ENCODE results near the gene LGALS3BP. TPM values are rescaled to one million over a fixed set of nuclear protein-coding genes. Genes with fewer than 3 reads are reported as not detected.

LGALS3BP gene
- total RNA-seq, 1 experiment from 2014 or later = 507 TPM

DNA sequence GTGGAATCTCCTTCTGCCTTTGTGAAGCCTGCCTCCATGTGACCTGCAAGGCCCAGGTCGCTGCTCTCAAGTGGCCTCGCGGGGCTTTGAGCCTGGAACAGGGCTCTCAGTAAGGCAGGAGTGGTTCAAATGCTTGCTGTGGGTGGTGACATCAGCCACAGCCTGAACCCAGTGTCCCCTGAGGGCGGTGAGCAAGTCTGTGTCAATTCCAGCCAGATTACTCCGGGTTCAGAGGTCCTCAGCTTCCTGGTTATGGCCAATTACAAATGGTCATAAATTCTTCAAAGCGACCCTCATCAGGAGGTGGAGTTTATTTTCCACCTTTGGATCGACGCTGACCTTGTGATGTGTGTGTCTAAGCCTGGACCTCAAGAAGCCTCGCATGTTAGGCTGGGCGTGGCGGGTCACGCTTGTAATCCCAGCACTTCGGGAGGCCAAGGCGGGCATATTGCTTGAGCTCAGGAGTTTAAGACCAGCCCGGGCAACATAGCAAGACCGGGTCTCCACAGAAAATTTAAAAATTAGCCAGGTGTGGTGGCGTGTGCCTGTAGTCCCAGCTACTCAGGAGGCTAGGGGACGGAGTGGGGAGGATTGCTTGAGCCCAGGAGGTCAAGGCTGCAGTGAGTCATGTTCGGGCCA lies 17.3 kb downstream of the LGALS3BP start:
- H2AFZ ChIP-seq = no peak overlapping the region
- H3K4me2 ChIP-seq = peak overlapping the region; percentile 42
- BruUV-seq (replicated peaks) = no TSS peak
- DNase-seq = peak; percentile 55 to 93
- H3K4me1 ChIP-seq (replicated peaks; ENCODE audit: insufficient read depth) = peaks cover 48% of the 10 kb centered on the region
- CTCF ChIA-PET = no interaction called here
- no peaks in the 10 kb centered on the region for H4K20me1 ChIP-seq (ENCODE audit: insufficient read depth)
- no peaks in the 10 kb centered on the region for H3K9me2 ChIP-seq (ENCODE audit: insufficient read depth)
- POLR2A ChIA-PET (ENCODE audit: unreplicated experiment) = no interaction called here
- no peaks in the 10 kb centered on the region for H3K9me3 ChIP-seq (ENCODE audit: insufficient read depth, low read depth)
- no peak overlapping the region for H3K4me3 ChIP-seq
- H3K27ac ChIP-seq = peak overlapping the region; percentile 69
- H3K36me3 ChIP-seq (ENCODE audit: low read depth) = no peaks in the 10 kb centered on the region
- peaks cover 10% of the 10 kb centered on the region; the same call in 1 of the 2 replicates for H3F3A ChIP-seq (ENCODE audit: insufficient read depth, low read depth)
- intact Hi-C loops (cut with micrococcal nuclease; ENCODE audit: unreplicated experiment) = no loop called here
- TF ChIP-seq CTCF (conservative IDR thresholded peaks at IDR 0.05) (no peak), EZH2 (IDR thresholded peaks at IDR 0.05; ENCODE audit: low read depth) (no peak)
- no peaks in the 10 kb centered on the region for H3K27me3 ChIP-seq (ENCODE audit: insufficient read depth, low read depth)
- H3K79me2 ChIP-seq (ENCODE audit: low read depth) = no peaks in the 10 kb centered on the region

DNA sequence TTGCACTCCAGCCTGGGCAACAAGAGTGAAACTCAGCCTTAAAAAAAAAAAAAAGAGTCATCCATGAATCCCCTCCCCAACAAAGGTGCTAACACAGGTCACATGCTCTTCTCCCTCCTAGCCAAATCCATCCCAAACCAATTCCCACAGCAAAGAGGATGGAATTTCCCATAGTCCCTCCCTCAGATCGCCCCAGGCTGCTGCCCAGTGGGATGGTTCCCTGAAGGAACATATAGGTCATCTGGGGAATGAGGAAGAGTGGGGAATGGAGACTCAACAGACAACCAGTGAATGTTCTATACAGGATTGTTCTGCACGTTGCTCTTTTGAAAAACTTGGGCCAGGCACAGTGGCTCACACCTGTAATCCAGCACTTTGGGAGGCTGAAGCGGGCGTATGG lies 18.2 kb downstream of the LGALS3BP start:
- peak overlapping the region; percentile 42; the same call in 1 of the 2 replicates for H3K4me2 ChIP-seq
- H3K4me3 ChIP-seq = no peak overlapping the region
- CTCF ChIA-PET = no interaction called here
- BruUV-seq (replicated peaks) = no TSS peak
- no peaks in the 10 kb centered on the region for H3K9me2 ChIP-seq (ENCODE audit: insufficient read depth)
- POLR2A ChIA-PET (ENCODE audit: unreplicated experiment) = interaction anchor here (0.7 kb wide), 1 partner anchor 330 kb away, joined by 3 read pairs; no protein-coding TSS in a partner anchor
- no peaks in the 10 kb centered on the region for H3K36me3 ChIP-seq (ENCODE audit: low read depth)
- H3K27ac ChIP-seq = peak overlapping the region; percentile 69
- H3K27me3 ChIP-seq (ENCODE audit: insufficient read depth, low read depth) = no peaks in the 10 kb centered on the region
- TF ChIP-seq CTCF (conservative IDR thresholded peaks at IDR 0.05) (no peak), EZH2 (IDR thresholded peaks at IDR 0.05; ENCODE audit: low read depth) (no peak)
- no peak overlapping the region for H2AFZ ChIP-seq
- H3F3A ChIP-seq (ENCODE audit: insufficient read depth, low read depth) = peaks cover 19% of the 10 kb centered on the region; the same call in 1 of the 2 replicates
- H3K9me3 ChIP-seq (ENCODE audit: insufficient read depth, low read depth) = no peaks in the 10 kb centered on the region
- no peaks in the 10 kb centered on the region for H4K20me1 ChIP-seq (ENCODE audit: insufficient read depth)
- no peaks in the 10 kb centered on the region for H3K79me2 ChIP-seq (ENCODE audit: low read depth)
- DNase-seq = no peak
- intact Hi-C loops (cut with micrococcal nuclease; ENCODE audit: unreplicated experiment) = no loop called here
- H3K4me1 ChIP-seq (replicated peaks; ENCODE audit: insufficient read depth) = peaks cover 57% of the 10 kb centered on the region

DNA sequence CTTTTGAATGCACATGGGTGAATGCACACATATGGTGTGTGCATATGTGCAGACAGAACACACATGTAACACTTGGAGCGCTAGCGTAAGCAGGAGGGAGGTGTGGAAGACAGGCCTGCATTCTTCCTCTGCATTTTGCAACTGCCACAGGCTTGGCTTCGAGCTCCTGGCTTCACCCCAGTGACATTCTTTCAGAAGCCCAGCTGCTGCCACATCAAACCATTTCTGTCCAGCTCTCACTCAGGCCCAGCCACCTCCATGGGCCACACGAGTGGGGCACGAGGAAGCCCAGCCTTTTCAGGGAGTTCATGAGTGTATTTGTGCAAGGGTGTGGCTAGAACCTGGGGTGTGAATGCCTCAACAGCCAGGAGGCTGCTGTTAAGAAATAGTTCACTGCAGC lies 18.8 kb downstream of the LGALS3BP start:
- no peak overlapping the region for H3K4me2 ChIP-seq
- peaks cover 21% of the 10 kb centered on the region; the same call in 1 of the 2 replicates for H3F3A ChIP-seq (ENCODE audit: insufficient read depth, low read depth)
- BruUV-seq (replicated peaks) = no TSS peak
- intact Hi-C loops (cut with micrococcal nuclease; ENCODE audit: unreplicated experiment) = no loop called here
- H3K9me3 ChIP-seq (ENCODE audit: insufficient read depth, low read depth) = no peaks in the 10 kb centered on the region
- H4K20me1 ChIP-seq (ENCODE audit: insufficient read depth) = no peaks in the 10 kb centered on the region
- H3K4me1 ChIP-seq (replicated peaks; ENCODE audit: insufficient read depth) = peaks cover 64% of the 10 kb centered on the region
- no peaks in the 10 kb centered on the region for H3K27me3 ChIP-seq (ENCODE audit: insufficient read depth, low read depth)
- TF ChIP-seq CTCF (conservative IDR thresholded peaks at IDR 0.05) = no peak
- no peak for TF ChIP-seq EZH2 (IDR thresholded peaks at IDR 0.05; ENCODE audit: low read depth)
- no peak overlapping the region for H3K4me3 ChIP-seq
- ChIA-PET POLR2A (ENCODE audit: unreplicated experiment) (no interaction called here), CTCF (interaction anchor here (0.6 to 0.7 kb wide), 2 partner anchors 27 to 88 kb away, joined by 3 to 9 read pairs; no protein-coding TSS in a partner anchor)
- H3K27ac ChIP-seq = no peak overlapping the region
- no peaks in the 10 kb centered on the region for H3K79me2 ChIP-seq (ENCODE audit: low read depth)
- no peaks in the 10 kb centered on the region for H3K36me3 ChIP-seq (ENCODE audit: low read depth)
- H2AFZ ChIP-seq = no peak overlapping the region
- no peaks in the 10 kb centered on the region for H3K9me2 ChIP-seq (ENCODE audit: insufficient read depth)
- DNase-seq = no peak

Measured in PC-9 (cell line).